Activated T-cell treated with anti-CD3 and anti-CD28 coated beads, Interleukin-2, amount 50 U/mL, for 72 hours (primary cell): Measurements from ENCODE around the gene SRRM1. TPM values are rescaled to one million over a fixed set of nuclear protein-coding genes. Genes with fewer than 3 reads are reported as not detected.
A peak's percentile ranks its signal among the peaks of the same experiment; 100 is the strongest.
"Not testable (repeated sequence)": the region's sequence is repeated elsewhere in the genome, so short reads cannot be mapped to it uniquely, and the experiment has no call there.

Source experiments
- ATAC-seq, 2 donors: fragments of 150-1000 bp; cut with Tn5 transposase; replicated peaks in 1 of 2; 2 replicates each; pipeline ENCODE4 v1.10.0; 2021; ENCODE audit warnings: moderate library complexity in 2 of 2, mild to moderate bottlenecking in 1 of 2
- DNase-seq, 2 donors: peaks; one replicate each; pipeline ENCODE4 v3.0.0; 2021 to 2022; ENCODE audit warnings: mixed read lengths in 1 of 2
- H3K27ac Mint-ChIP-seq: one replicate; pipeline ENCODE4 v1.8.0; 2022; ENCODE audit warnings: mild to moderate bottlenecking, moderate library complexity, mixed read lengths
- H3K27me3 Mint-ChIP-seq: one replicate; pipeline ENCODE4 v1.8.0; 2022; ENCODE audit warnings: low read depth, mixed read lengths
- H3K36me3 Mint-ChIP-seq, 2 donors: one replicate each; pipeline ENCODE4 v1.8.0; 2022; ENCODE audit warnings: mixed read lengths in 2 of 2, mild to moderate bottlenecking in 1 of 2; ENCODE audit not compliant: insufficient read depth in 2 of 2
- H3K4me1 Mint-ChIP-seq: one replicate; pipeline ENCODE4 v1.8.0; 2022; ENCODE audit warnings: low read depth, mixed read lengths
- H3K4me3 Mint-ChIP-seq, 2 donors: one replicate each; pipeline ENCODE4 v1.8.0; 2022; ENCODE audit warnings: mild to moderate bottlenecking in 2 of 2, mixed read lengths in 2 of 2, moderate library complexity in 2 of 2
- H3K9me3 Mint-ChIP-seq, 2 donors: one replicate each; pipeline ENCODE4 v1.8.0; 2022; ENCODE audit warnings: mixed read lengths in 2 of 2
- total RNA-seq, 2 donors: library from RNA; stranded (reverse); gene quantifications; one replicate each; pipeline ENCODE4 v1.2.3, GENCODE V29; 2022

Gene SRRM1
- total RNA-seq, 2 donors from 2014 or later: 187 to 223 TPM

DNA sequence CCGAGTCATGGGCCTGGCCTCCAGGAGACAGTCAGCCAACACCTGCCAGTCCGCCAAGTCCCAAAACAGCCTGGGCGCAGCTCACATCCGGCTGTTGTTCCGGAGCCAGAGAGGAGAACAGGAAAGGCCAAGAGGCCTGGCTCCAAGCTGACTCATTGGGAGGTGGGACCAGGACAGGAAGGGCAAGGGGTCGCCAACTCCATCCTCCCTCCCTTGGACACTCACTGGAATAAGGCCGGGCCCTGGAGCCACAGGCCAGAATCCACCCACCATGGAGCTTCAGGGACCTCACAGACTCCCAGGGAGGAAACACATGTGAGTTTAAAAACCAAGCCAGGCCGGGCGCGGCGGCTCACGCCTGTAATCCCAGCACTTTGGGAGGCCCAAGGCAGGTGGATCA is 77.0 kb downstream of the SRRM1 start:
- Mint-ChIP-seq H3K9me3 (no peaks in the 10 kb centered on the region), H3K27me3 (no peaks in the 10 kb centered on the region), H3K36me3 (no peaks in the 10 kb centered on the region)

DNA sequence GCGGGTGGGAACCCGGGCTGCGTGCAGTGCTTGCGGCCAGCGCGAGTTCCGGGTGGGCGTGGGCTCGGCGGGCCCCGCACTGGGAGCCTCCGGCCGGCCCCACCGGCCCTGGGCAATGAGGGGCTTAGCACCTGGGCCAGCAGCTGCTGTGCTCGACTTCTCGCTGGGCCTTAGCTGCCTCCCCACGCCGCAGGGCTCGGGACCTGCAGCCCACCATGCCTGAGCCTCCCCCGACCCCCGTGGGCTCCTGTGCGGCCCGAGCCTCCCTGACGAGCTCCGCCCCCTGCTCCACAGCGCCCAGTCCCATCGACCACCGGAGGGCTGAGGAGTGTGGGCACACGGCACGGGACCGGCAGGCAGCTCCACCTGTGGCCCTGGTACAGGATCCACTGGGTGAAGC is 78.4 kb downstream of the SRRM1 start:
- H3K27ac Mint-ChIP-seq: no peak overlapping the region
- no peaks in the 10 kb centered on the region for H3K36me3 Mint-ChIP-seq
- ATAC-seq (no peak), DNase-seq (no peak)
- no peak overlapping the region for H3K4me3 Mint-ChIP-seq
- no peaks in the 10 kb centered on the region for H3K9me3 Mint-ChIP-seq
- peaks cover 10% of the 10 kb centered on the region for H3K4me1 Mint-ChIP-seq
- H3K27me3 Mint-ChIP-seq: no peaks in the 10 kb centered on the region

More for the DNA sequence above, 77.0 kb downstream of the SRRM1 start:
- H3K27ac Mint-ChIP-seq: no peak overlapping the region
- ATAC-seq (no peak), DNase-seq (no peak)
- H3K4me1 Mint-ChIP-seq: peaks cover 15% of the 10 kb centered on the region
- H3K4me3 Mint-ChIP-seq: no peak overlapping the region

DNA sequence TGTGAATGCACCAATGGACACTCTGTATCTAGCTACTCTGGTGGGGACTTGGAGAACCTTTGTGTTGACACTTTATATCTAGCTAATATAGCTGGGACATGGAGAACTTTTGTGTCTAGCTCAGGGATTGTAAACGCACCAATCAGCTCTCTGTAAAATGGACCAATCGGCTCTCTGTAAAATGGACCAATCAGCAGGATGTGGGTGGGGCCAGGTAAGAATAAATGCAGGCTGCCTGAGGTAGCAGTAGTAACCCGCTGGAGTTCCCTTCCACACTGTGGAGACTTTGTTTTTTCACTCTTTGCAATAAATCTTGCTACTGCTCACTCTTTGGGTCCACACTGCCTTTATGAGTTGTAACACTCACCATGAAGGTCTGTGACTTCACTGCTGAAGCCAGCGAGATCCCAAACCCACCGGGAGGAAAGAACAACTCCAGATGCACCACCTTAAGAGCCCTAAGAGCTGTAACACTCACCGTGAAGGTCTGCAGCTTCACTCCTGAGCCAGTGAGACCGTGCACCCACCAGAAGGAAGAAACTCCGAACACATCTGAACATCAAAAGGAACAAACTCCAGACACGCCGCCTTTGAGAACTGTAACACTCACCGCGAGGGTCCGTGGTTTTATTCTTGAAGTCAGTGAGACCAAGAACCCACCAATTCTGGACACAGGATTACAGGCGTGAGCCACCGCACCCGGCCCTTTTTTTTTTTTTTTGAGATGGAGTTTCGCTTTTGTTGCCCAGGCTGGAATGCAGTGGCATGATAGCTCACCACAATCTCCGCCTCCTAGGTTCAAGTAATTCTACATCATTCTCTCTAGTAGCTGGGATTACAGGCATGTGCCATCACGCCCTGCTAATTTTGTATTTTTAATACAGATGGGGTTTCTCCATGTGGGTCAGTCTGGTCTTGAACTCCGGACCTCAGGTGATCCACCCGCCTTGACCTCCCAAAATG is 79.3 kb downstream of the SRRM1 start:
- H3K4me1 Mint-ChIP-seq: peaks cover 18% of the 10 kb centered on the region
- not testable (repeated sequence) for H3K36me3 Mint-ChIP-seq, H3K27me3 Mint-ChIP-seq, H3K9me3 Mint-ChIP-seq, H3K27ac Mint-ChIP-seq, DNase-seq
- ATAC-seq: peak; percentile 40 to 51
- H3K4me3 Mint-ChIP-seq: peak overlapping the region; percentile 71 to 73

Other genes starting within 250 kb of the SRRM1 start
- 10 to 100 TPM; 13.0 to 17.8 TPM for gene STPG1, start 229.5 kb upstream of the SRRM1 start, total RNA-seq
- gene NIPAL3, start 227.5 kb upstream of the SRRM1 start, total RNA-seq: 10 to 100 TPM; 54.1 to 68.7 TPM
- 100 to 1,000 TPM; 103 to 151 TPM for gene RCAN3, start 140.5 kb upstream of the SRRM1 start, total RNA-seq
- gene NCMAP, start 87.2 kb upstream of the SRRM1 start, total RNA-seq: 1 to 10 TPM in 1 of 2 donors, under 1 TPM in 1; 0.76 to 1.3 TPM
- gene CLIC4, start 102.1 kb downstream of the SRRM1 start, total RNA-seq: 10 to 100 TPM; 59.7 to 68.2 TPM